ENCODE results near the gene PTRH1.
"Not testable (repeated sequence)": the region's sequence is repeated elsewhere in the genome, so short reads cannot be mapped to it uniquely, and the experiment has no call there.

Gene PTRH1

GRCh38 chr9:127715470-127716337 lies at the start of gene PTRH1, which contains the start of gene TTC16:
PTRH1 (minus strand) TSS chr9:127715663; CDS start chr9:127715639, 24 bp downstream.
TTC16 (plus strand) TSS chr9:127716079; CDS start chr9:127716146, 67 bp downstream.
- DNase-seq, result peak; percentile 97

- peak; percentile 10 for DNase-seq
Observed at GRCh38 chr9:127763918-127764384, 48.5 kb upstream of the PTRH1 start.

GRCh38 chr9:127762111-127762676 lies 46.7 kb upstream of the PTRH1 start:
- DNase-seq, result no peak

- DNase-seq, result no peak
Observed at GRCh38 chr9:127761491-127761956, 46.1 kb upstream of the PTRH1 start.

- DNase-seq, result no peak
Observed at GRCh38 chr9:127761061-127761460, 45.6 kb upstream of the PTRH1 start.

- no peak for DNase-seq
Observed at GRCh38 chr9:127758843-127759242, 43.4 kb upstream of the PTRH1 start.

- DNase-seq, result not testable (repeated sequence)
Observed at GRCh38 chr9:127756776-127757175, 41.3 kb upstream of the PTRH1 start.

GRCh38 chr9:127756233-127756632 lies 40.8 kb upstream of the PTRH1 start:
- no peak for DNase-seq

GRCh38 chr9:127755061-127756060 lies 39.9 kb upstream of the PTRH1 start:
- DNase-seq, result no peak

- no peak for DNase-seq
Observed at GRCh38 chr9:127754099-127755060, 38.9 kb upstream of the PTRH1 start.

- no peak for DNase-seq
Observed at GRCh38 chr9:127753622-127754021, 38.2 kb upstream of the PTRH1 start.

- DNase-seq, result no peak
Observed at GRCh38 chr9:127753148-127753547, 37.7 kb upstream of the PTRH1 start.

- no peak for DNase-seq
Observed at GRCh38 chr9:127751269-127752054, 36.0 kb upstream of the PTRH1 start.

GRCh38 chr9:127749090-127749787 lies 33.8 kb upstream of the PTRH1 start:
- DNase-seq, result no peak

GRCh38 chr9:127746959-127747569 lies 31.6 kb upstream of the PTRH1 start:
- DNase-seq, result no peak

- DNase-seq, result no peak
Observed at GRCh38 chr9:127744398-127745110, 29.1 kb upstream of the PTRH1 start.

- DNase-seq, result peak; percentile 91
Observed at GRCh38 chr9:127742435-127743088, 27.1 kb upstream of the PTRH1 start.

- DNase-seq, result peak; percentile 66
Observed at GRCh38 chr9:127741831-127742434, 26.5 kb upstream of the PTRH1 start.

All from NCI-H774 (cell line).